ENCODE measurements around the gene SULF2.
"Not testable (repeated sequence)": the region's sequence is repeated elsewhere in the genome, so short reads cannot be mapped to it uniquely, and the experiment has no call there.

Gene SULF2

DNA sequence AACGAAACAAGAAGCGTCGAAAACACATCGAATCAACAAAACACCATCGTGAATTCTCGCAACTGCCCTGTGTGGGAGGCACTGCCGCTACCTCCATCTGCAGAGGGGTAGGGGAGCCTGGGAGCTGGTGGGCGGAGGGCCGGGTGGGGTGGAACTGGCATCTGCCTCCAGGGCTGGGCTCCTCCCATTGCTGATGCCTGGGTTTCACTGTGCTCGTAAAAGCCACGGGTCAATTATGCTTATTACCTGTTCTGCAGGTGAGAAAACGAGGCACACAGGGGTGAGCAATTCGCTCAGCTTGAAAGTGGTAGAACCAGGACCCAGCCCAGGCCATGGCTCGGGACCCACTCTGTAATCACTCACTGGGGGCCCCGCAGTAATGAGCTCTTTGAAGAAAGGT, 16.5 kb upstream of the SULF2 start:
- TF ChIP-seq, protein P1, sequence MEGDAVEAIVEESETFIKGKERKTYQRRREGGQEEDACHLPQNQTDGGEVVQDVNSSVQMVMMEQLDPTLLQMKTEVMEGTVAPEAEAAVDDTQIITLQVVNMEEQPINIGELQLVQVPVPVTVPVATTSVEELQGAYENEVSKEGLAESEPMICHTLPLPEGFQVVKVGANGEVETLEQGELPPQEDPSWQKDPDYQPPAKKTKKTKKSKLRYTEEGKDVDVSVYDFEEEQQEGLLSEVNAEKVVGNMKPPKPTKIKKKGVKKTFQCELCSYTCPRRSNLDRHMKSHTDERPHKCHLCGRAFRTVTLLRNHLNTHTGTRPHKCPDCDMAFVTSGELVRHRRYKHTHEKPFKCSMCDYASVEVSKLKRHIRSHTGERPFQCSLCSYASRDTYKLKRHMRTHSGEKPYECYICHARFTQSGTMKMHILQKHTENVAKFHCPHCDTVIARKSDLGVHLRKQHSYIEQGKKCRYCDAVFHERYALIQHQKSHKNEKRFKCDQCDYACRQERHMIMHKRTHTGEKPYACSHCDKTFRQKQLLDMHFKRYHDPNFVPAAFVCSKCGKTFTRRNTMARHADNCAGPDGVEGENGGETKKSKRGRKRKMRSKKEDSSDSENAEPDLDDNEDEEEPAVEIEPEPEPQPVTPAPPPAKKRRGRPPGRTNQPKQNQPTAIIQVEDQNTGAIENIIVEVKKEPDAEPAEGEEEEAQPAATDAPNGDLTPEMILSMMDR (conservative IDR thresholded peaks at IDR 0.05), result no peak
- no peak for TF ChIP-seq ZFX (IDR thresholded peaks at IDR 0.05)
- no peak overlapping the region for H3K27ac ChIP-seq

DNA sequence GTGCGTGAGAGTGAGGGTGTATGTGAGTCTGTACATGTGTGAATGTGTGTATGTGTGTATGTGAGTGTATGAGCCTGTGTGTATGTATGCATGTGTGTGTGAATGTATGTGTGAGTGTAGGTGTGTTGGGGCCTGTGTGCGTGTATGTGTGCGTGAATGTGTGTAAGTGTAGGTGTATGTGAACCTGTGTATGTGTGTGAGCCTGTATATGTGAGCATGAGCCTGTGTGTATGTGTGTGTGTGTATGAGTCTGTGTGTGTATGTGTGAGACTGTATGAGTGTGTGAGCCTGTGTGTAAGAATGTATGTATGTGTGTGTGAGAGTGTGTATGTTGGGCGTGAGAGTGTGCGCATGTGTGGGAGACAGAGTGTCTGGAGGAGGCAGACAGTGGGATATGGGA, 15.8 kb upstream of the SULF2 start:
- no peak overlapping the region for H3K27ac ChIP-seq
- TF ChIP-seq ZFX (IDR thresholded peaks at IDR 0.05), result no peak
- TF ChIP-seq, protein P1 (conservative IDR thresholded peaks at IDR 0.05), result no peak

DNA sequence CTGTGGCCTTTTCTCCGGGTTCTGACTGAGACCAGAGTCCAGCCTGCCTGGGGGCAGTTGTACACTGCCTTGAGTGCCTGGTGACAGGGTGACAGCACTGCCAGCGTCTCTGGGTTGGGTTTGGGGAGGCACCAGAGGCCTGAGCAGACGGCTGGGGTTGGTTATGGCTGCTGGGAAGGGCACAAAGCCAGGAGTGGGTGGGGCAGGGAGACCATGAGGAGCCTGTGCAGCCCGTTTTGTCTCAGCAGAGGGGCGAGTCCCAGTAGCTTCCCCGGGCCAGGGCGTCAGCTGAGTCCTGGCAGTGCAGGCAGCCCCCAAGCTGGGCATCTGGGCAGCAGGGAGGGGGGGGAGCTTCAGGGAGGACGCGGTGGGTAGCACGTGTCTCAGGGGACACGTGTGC, 15.3 kb upstream of the SULF2 start:
- H3K27ac ChIP-seq, result no peak overlapping the region
- TF ChIP-seq ZFX (IDR thresholded peaks at IDR 0.05), result no peak
- TF ChIP-seq, protein P1 (conservative IDR thresholded peaks at IDR 0.05), result no peak

DNA sequence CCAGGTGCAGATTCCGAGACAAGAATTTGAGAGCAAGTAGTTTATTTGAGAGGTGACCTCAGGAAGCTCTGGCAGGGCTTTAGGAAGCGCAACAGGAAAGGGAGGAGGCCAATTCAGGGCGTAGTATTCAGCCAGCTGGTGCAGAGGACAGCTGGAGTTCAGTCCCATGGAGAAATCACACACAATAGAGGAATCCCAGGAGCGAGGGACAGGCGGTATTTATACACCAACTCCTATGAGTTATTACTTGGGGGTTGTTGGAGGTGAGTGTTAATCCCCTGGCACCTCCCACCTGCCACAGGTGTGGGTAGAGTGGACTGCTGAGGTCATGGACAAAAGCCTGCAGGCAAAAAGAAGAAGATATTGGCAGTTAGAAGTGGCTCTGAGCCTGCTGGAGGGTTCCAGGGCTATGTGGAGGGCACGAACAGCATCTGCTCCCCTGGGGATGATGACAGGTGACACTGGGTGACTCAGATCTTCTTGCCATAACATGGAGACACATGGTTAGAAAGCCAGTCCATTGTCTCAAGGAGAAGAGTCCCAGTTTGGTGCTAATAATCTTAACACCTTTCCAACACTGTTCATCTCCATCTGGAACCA, 13.9 kb upstream of the SULF2 start:
- no peak overlapping the region for H3K27ac ChIP-seq
- TF ChIP-seq, protein P1 (conservative IDR thresholded peaks at IDR 0.05), result no peak

DNA sequence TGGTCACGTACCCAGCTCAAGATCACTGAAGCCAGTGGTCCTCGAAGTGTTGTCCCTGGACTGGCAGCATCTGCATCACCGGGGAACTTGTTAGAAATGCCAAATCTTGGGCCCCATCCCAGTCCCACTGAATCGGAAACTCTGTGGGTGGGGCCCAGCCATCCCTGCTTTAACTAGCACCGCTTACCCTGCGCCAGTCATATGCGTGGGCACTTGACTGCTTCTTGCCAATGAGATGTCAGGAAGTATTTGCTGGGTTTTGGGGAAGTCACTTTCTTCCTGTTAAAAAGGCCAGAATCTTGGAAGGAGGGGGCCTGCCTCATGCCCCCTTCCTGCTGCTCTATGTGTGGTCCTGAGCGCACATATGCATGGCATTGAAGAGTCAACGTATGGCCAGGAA, 11.7 kb upstream of the SULF2 start:
- H3K27ac ChIP-seq, result no peak overlapping the region
- no peak for TF ChIP-seq ZFX (IDR thresholded peaks at IDR 0.05)
- TF ChIP-seq, protein P1 (conservative IDR thresholded peaks at IDR 0.05), result no peak

DNA sequence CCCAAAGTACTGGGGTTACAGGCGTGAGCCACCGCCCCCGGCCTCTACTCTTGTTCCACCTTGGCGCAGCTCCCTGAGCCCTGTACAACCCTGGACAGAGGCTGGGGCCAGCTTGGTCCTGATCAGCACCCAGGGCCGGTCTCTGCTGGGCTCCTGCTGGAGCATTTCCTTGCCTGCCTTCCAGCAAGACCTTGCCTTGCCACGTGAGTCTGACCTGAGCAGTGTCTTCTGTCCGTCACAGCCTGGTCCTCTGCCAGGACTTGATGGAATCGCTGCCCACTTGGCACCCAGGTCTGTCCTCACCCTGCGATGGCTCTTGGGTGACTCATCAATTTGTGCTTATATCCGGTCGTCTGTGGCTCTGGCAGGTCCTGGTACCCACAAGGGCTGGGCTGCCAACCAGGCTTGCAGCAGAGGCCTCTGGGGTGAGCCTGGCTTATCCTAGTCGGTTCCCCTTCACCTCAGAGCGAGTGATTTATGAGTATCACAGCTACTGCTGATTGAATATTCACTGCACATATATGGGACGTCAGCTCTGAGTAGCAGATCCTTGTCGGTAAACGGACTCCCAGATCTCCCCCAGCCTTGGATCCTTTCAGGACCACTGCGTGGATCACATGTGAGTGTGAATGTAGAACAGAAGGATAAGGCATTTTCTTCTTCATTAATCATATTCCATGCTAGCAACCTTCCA, 10.1 kb upstream of the SULF2 start:
- H3K27ac ChIP-seq, result peak overlapping the region; percentile 22

DNA sequence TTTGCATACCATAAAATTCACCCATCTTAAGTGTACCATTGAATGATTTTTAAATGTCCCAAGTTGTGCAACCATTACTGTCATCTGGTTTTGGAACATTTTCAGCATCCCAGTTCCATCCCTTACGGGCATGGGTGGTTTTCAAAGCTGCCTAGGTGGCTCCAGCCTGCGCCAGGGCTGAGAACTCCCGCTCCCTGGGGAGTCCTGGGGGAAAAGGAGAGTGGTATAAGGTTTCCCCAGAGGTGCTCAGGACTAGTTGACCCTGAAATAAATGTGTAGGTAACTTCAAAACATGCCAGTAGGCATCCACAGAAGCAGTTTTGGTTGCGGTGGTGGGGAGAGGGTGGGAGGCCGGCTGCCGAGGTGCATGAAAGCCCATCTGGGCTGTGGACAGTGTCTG, 9.0 kb upstream of the SULF2 start:
- not testable (repeated sequence) for H3K27ac ChIP-seq

More for the DNA sequence above, 10.1 kb upstream of the SULF2 start:
- TF ChIP-seq, protein P1 (conservative IDR thresholded peaks at IDR 0.05), result no peak
- TF ChIP-seq ZFX (IDR thresholded peaks at IDR 0.05), result no peak
